ENCODE results near the gene SLC16A11.

Gene SLC16A11

DNA sequence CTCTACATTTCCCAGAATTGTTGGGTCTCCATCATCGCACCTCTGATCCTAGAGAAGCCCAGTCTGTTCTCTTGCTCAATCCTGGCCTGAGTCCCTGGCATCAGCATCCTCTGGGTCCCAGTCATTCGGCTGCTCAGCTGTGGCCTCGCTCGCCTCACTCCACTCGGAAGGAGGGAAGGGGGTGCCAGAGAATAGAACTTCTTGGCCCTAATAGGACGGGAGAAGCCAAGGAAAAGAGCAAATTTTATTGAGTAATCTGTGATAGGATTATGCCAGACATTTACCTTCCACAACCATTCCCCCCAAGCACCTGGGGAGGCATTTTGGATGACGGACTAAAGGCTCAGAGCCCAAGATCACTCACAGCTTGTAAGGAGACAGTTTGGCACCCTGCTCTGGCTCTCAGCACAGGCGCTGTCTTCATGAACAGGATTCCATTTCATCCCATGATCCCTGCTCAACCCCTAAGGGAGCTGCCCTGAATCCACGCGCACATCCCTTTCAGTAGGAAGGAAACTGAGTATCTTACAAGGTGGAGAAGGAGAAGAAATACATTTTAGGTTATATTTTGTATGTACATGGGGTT, 36.7 kb upstream of the SLC16A11 start:
- DNase-seq (ENCODE audit: extremely low spot score) = no peak
- POLR2A ChIA-PET = no interaction called here
- no peak for TF ChIP-seq CTCF (IDR thresholded peaks at IDR 0.05; ENCODE audit: control extremely low read depth, extremely low read depth, low read depth, missing control alignments)
- CTCF ChIA-PET = interaction anchor here (0.6 to 1.4 kb wide), 2 partner anchors 28 to 29 kb away, joined by 3 read pairs; no protein-coding TSS in a partner anchor

- ChIA-PET POLR2A (no interaction called here), CTCF (interaction anchor here (1.1 to 1.5 kb wide), 3 partner anchors 27 to 53 kb away, joined by 3 to 4 read pairs (median 3); no protein-coding TSS in a partner anchor)
- TF ChIP-seq CTCF (IDR thresholded peaks at IDR 0.05; ENCODE audit: control extremely low read depth, extremely low read depth, low read depth, missing control alignments) = no peak
- no peak for DNase-seq (ENCODE audit: extremely low spot score)
Observed at GRCh38 chr17:7079581-7080455, 35.9 kb upstream of the SLC16A11 start, which contains the start of gene CLEC10A. Gene CLEC10A, minus strand, starts transcription at chr17:7080251. Its CDS starts 1,439 bp downstream, at chr17:7078812.

GRCh38 chr17:7078711-7079110, 34.8 kb upstream of the SLC16A11 start:
- POLR2A ChIA-PET = no interaction called here

GRCh38 chr17:7077911-7078546, 34.1 kb upstream of the SLC16A11 start:
- no peak for DNase-seq (ENCODE audit: extremely low spot score)
- no peak for TF ChIP-seq CTCF (IDR thresholded peaks at IDR 0.05; ENCODE audit: control extremely low read depth, extremely low read depth, low read depth, missing control alignments)
- ChIA-PET POLR2A (no interaction called here), CTCF (interaction anchor here (0.8 kb wide), 1 partner anchor 32 kb away, joined by 3 read pairs; no protein-coding TSS in a partner anchor)

More at GRCh38 chr17:7078711-7079110, 34.8 kb upstream of the SLC16A11 start:
- TF ChIP-seq CTCF (IDR thresholded peaks at IDR 0.05; ENCODE audit: control extremely low read depth, extremely low read depth, low read depth, missing control alignments) = no peak
- CTCF ChIA-PET = interaction anchor here (0.8 to 1.5 kb wide), 3 partner anchors 26 to 54 kb away, joined by 3 to 4 read pairs (median 3); no protein-coding TSS in a partner anchor
- no peak for DNase-seq (ENCODE audit: extremely low spot score)

- no peak for DNase-seq (ENCODE audit: extremely low spot score)
- no peak for TF ChIP-seq CTCF (IDR thresholded peaks at IDR 0.05; ENCODE audit: control extremely low read depth, extremely low read depth, low read depth, missing control alignments)
- ChIA-PET CTCF (interaction anchor here (0.7 to 1.6 kb wide), 6 partner anchors 23 to 222 kb away, joined by 3 to 4 read pairs (median 3); no protein-coding TSS in a partner anchor), POLR2A (no interaction called here)
Observed at GRCh38 chr17:7074931-7075330, 31.0 kb upstream of the SLC16A11 start.

DNA sequence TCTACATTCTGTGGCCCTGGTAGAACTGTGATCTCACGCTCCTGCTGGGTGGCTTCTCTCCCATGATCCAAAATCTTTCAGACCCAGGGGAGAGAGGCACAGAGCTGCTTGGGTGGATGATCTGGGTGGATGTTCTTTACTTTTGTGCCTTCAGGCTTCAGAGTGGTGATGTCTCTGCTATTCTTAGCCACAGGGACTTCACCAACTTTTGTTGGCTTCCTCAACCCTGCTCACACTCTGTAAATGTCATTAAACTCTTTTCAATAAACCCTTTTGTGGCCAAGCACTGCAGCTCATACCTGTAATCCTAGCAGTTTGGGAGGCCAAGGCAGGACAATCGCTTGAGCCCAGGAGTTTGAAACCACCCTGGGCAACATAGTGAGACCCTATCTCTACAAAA, 28.5 kb upstream of the SLC16A11 start:
- no peak for TF ChIP-seq CTCF (IDR thresholded peaks at IDR 0.05; ENCODE audit: control extremely low read depth, extremely low read depth, low read depth, missing control alignments)
- DNase-seq (ENCODE audit: extremely low spot score) = no peak
- ChIA-PET POLR2A (no interaction called here), CTCF (interaction anchor here (0.8 to 2.3 kb wide), 4 partner anchors 13 to 84 kb away, joined by 3 to 7 read pairs (median 4); no protein-coding TSS in a partner anchor)

Data from GM10248 (cell line).